Fibroblast of lung (primary cell): Measurements from ENCODE around the gene EPHB1. TPM values are rescaled to one million over a fixed set of nuclear protein-coding genes. Genes with fewer than 3 reads are reported as not detected.

Experiments used
- DNase-seq, 2 donors: peaks; one replicate each; pipeline versions ENCODE4 v3.0.0 to v3.0.0-alpha.2; 2010; ENCODE audit warnings: low read depth in 2 of 2
- H2AFZ ChIP-seq: 2 replicates; pipeline ENCODE4 v1.5.1; 2012; ENCODE audit warnings: low read length, control low read depth, inconsistent platforms
- H3K27ac ChIP-seq: 2 replicates; pipeline ENCODE4 v1.5.1; 2011; ENCODE audit warnings: low read length, control low read depth; ENCODE audit not compliant: insufficient read depth
- H3K27me3 ChIP-seq: 2 replicates; pipeline ENCODE4 v1.5.1; 2011; ENCODE audit warnings: mild to moderate bottlenecking, low read length; ENCODE audit not compliant: control insufficient read depth, insufficient read depth
- H3K36me3 ChIP-seq: 2 replicates; pipeline ENCODE4 v1.5.1; 2011; ENCODE audit warnings: low read length; ENCODE audit not compliant: control insufficient read depth, insufficient read depth
- H3K4me1 ChIP-seq: 2 replicates; pipeline ENCODE4 v1.5.1; 2011; ENCODE audit warnings: low read length; ENCODE audit not compliant: control insufficient read depth, insufficient read depth; ENCODE audit errors: extremely low read depth
- H3K4me2 ChIP-seq: 2 replicates; pipeline ENCODE4 v1.5.1; 2011; ENCODE audit warnings: low read length, control low read depth; ENCODE audit not compliant: insufficient read depth; ENCODE audit errors: extremely low read depth
- H3K4me3 ChIP-seq, 4 experiments: fragments of 200-600 bp in 1 of 4; sonication (generic) in 1 of 4; replicated peaks in 1 of 4; 2 replicates each; pipeline ENCODE4 v1.5.1; 2011 to 2016; ENCODE audit warnings: low read length in 4 of 4, low read depth in 3 of 4, mild to moderate bottlenecking in 3 of 4, control low read depth in 2 of 4, inconsistent platforms in 1 of 4, mixed read lengths in 1 of 4; ENCODE audit not compliant: insufficient read depth in 1 of 4; ENCODE audit errors: control extremely low read depth in 1 of 4
- H3K79me2 ChIP-seq: 2 replicates; pipeline ENCODE4 v1.5.1; 2012; ENCODE audit warnings: mild to moderate bottlenecking, low read length, inconsistent platforms; ENCODE audit not compliant: control insufficient read depth, insufficient read depth
- H3K9ac ChIP-seq: 2 replicates; pipeline ENCODE4 v1.5.1; 2011; ENCODE audit warnings: mild to moderate bottlenecking, low read length, control low read depth; ENCODE audit not compliant: insufficient read depth
- H3K9me3 ChIP-seq: 2 replicates; pipeline ENCODE4 v1.5.1; 2012; ENCODE audit warnings: low read depth, low read length; ENCODE audit not compliant: control insufficient read depth, insufficient read depth
- H4K20me1 ChIP-seq: 2 replicates; pipeline ENCODE4 v1.5.1; 2011; ENCODE audit warnings: low read length; ENCODE audit not compliant: control insufficient read depth, insufficient read depth; ENCODE audit errors: extremely low read depth
- CTCF ChIP-seq, 2 donors: IDR thresholded peaks in 1 of 2; conservative IDR thresholded peaks in 1 of 2; 1 replicate in 1 of 2; 2 replicates in 1 of 2; pipeline ENCODE4 v1.5.1; 2011 to 2012; ENCODE audit warnings: low read length in 2 of 2, control low read depth in 1 of 2, inconsistent platforms in 1 of 2, low read depth in 1 of 2, mild to moderate bottlenecking in 1 of 2
- EZH2 ChIP-seq: IDR thresholded peaks from 2 replicates; pipeline ENCODE4 v1.5.1; 2012; ENCODE audit warnings: low read length, control low read depth, mild to moderate bottlenecking; ENCODE audit errors: missing control alignments
- polyA plus RNA-seq, 2 donors: library from polyadenylated mRNA; depleted of rRNA in 1 of 2; stranded (reverse) in 1 of 2; unstranded in 1 of 2; fragments of >200 nt; gene quantifications; 2 replicates each; pipeline ENCODE4 v1.2.1, GENCODE V29; 2011 to 2012; ENCODE audit warnings: missing spikeins in 1 of 2
- total RNA-seq: library from RNA; depleted of rRNA; stranded (reverse); fragments of >200 nt; gene quantifications from 2 replicates; pipeline ENCODE4 v1.2.1, GENCODE V29; 2014

Gene EPHB1
- total and polyA plus RNA-seq, 2 donors (not counting 1 experiment from before 2014, with no cell fraction given): 0.14 to 0.50 TPM

- no peak for DNase-seq
- H3K27ac ChIP-seq: no peak overlapping the region
- no peaks in the 10 kb centered on the region for H4K20me1 ChIP-seq
- no peak overlapping the region for H3K4me3 ChIP-seq
- no peak overlapping the region for H2AFZ ChIP-seq
- H3K27me3 ChIP-seq: no peaks in the 10 kb centered on the region
- no peak for TF ChIP-seq CTCF (conservative IDR thresholded peaks at IDR 0.05 in 1 of 2, IDR thresholded peaks at IDR 0.05 in 1 of 2; ENCODE audit: low read depth in 1 of 2, low read length in 2 of 2)
- no peak for TF ChIP-seq EZH2
- no peaks in the 10 kb centered on the region for H3K4me1 ChIP-seq
- H3K79me2 ChIP-seq: no peaks in the 10 kb centered on the region
- no peaks in the 10 kb centered on the region for H3K9me3 ChIP-seq
- H3K4me2 ChIP-seq: no peak overlapping the region
- H3K9ac ChIP-seq: no peak overlapping the region
- no peaks in the 10 kb centered on the region for H3K36me3 ChIP-seq
Measured at GRCh38 chr3:135238871-135239614, 444.0 kb downstream of the EPHB1 start.

- Histone ChIP-seq H2AFZ (no peak overlapping the region), H3K4me2 (no peak overlapping the region), H4K20me1 (no peaks in the 10 kb centered on the region), H3K27me3 (no peaks in the 10 kb centered on the region), H3K36me3 (no peaks in the 10 kb centered on the region), H3K9ac (no peak overlapping the region), H3K9me3 (no peaks in the 10 kb centered on the region), H3K79me2 (no peaks in the 10 kb centered on the region), H3K4me1 (no peaks in the 10 kb centered on the region), H3K27ac (no peak overlapping the region), H3K4me3 (no peak overlapping the region)
- DNase-seq: no peak
- TF ChIP-seq CTCF (conservative IDR thresholded peaks at IDR 0.05 in 1 of 2, IDR thresholded peaks at IDR 0.05 in 1 of 2; ENCODE audit: low read depth in 1 of 2, low read length in 2 of 2) (no peak), EZH2 (no peak)
Measured at GRCh38 chr3:135239615-135239884, 444.5 kb downstream of the EPHB1 start.

- H3K9me3 ChIP-seq: no peaks in the 10 kb centered on the region
- no peak overlapping the region for H3K27ac ChIP-seq
- H2AFZ ChIP-seq: no peak overlapping the region
- no peaks in the 10 kb centered on the region for H3K79me2 ChIP-seq
- no peaks in the 10 kb centered on the region for H3K4me1 ChIP-seq
- no peak for TF ChIP-seq CTCF (conservative IDR thresholded peaks at IDR 0.05 in 1 of 2, IDR thresholded peaks at IDR 0.05 in 1 of 2; ENCODE audit: low read depth in 1 of 2, low read length in 2 of 2)
- TF ChIP-seq EZH2: no peak
- no peaks in the 10 kb centered on the region for H4K20me1 ChIP-seq
- no peak overlapping the region for H3K9ac ChIP-seq
- no peak for DNase-seq
- no peak overlapping the region for H3K4me2 ChIP-seq
- no peaks in the 10 kb centered on the region for H3K36me3 ChIP-seq
- no peak overlapping the region for H3K4me3 ChIP-seq
- H3K27me3 ChIP-seq: no peaks in the 10 kb centered on the region
Measured at GRCh38 chr3:135240426-135240825, 445.4 kb downstream of the EPHB1 start.
